CMK (cell line): ENCODE data around the gene PTPN20.
"Not testable (repeated sequence)": the region's sequence is repeated elsewhere in the genome, so short reads cannot be mapped to it uniquely, and the experiment has no call there.

Source experiments
- DNase-seq: peaks from one replicate; pipeline ENCODE4 v3.0.0-alpha.2; 2010; ENCODE audit warnings: low read depth

Gene PTPN20

DNA sequence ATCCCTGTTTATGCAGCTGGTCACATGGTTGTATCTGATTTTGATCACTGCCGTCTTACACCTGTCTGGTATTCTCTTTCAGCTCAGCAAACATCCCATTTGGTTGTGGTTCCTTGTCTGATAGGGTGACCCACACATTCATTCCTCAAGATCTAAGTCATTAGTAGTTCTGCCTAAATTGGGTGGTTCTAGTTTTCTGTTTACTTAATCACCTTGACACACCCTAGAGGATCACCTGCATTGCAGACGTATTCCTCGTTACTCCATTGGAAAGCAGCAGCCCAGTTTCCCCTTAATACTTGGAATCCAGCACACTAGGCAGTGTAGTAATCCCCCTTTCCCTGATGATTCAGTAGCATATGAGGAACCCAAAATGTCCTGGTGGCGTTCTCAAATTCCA, 41.3 kb downstream of the PTPN20 start:
- DNase-seq: not testable (repeated sequence)

DNA sequence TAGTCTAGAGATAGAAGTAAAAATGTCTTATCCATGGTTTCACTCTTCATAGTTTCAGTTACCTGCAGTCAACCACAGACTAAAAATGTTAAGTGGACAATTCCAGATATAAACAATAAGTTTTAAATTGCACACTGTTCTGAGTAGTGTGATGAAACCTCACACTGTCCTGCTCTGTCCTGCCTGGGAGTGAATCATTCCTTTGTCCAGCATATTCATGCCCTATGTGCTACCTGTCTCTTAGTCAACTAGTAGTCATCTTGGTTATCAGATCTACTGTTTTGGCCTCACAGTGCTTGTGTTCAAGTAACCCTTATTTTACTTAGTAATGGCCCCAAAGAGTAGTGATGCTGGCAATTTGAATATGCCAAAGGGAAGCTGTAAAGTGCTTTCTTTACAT, 49.5 kb downstream of the PTPN20 start:
- not testable (repeated sequence) for DNase-seq

DNA sequence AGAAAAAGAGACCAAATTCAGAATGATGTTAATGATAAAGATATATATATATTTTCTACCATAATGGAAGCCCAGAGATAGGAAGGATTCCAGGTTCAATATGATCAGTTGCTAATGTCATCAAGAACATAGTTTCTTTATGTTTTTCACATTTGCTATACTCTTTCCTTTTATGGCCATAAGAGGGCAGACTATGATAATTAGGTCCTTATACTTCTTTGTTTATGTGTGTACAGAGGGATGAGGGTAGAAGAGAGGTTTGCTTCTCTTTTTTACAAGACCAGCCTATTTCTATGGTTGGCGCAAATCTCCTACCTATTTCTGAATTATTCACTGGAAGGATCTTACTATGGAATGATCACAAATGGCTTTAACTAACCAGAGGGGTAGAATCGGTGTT, 52.1 kb downstream of the PTPN20 start:
- not testable (repeated sequence) for DNase-seq

DNA sequence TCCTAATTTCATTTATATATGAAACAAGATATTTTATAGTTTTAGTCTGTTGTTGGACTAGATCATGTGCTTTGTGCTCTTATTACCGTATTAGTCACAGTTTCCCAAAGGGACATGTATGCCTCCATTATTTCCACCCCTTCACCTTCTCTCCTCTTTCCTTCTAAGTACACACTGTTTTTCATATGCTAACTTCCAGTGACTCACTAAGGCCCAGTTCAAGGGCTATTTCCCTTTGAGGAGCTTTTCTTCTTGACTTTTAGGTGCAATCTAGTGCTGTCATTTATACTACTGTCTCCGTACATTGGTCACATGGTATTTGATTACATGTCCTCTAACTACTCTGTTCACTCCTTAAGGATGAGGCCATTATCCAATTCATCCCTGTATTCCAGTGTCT, 55.8 kb downstream of the PTPN20 start:
- not testable (repeated sequence) for DNase-seq

DNA sequence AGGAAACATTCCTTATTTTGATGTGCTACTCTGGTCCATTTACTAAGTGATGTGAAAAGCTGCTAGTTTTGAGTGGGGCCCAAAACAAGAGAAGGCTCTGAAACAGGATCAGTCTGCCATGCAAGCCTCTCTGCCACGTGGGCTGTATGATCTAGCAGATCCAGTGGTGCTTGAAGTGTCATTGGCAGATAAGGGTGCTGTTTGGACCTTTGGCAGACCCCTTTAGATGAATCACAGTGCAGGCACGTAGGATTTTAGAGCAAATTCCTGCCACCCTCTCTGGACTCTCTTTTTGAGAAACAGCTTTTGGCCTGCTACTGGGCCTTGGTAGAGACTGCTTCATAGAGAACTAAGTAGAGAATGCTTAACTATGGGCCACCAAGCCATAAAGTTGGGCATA, 69.0 kb downstream of the PTPN20 start:
- not testable (repeated sequence) for DNase-seq

DNA sequence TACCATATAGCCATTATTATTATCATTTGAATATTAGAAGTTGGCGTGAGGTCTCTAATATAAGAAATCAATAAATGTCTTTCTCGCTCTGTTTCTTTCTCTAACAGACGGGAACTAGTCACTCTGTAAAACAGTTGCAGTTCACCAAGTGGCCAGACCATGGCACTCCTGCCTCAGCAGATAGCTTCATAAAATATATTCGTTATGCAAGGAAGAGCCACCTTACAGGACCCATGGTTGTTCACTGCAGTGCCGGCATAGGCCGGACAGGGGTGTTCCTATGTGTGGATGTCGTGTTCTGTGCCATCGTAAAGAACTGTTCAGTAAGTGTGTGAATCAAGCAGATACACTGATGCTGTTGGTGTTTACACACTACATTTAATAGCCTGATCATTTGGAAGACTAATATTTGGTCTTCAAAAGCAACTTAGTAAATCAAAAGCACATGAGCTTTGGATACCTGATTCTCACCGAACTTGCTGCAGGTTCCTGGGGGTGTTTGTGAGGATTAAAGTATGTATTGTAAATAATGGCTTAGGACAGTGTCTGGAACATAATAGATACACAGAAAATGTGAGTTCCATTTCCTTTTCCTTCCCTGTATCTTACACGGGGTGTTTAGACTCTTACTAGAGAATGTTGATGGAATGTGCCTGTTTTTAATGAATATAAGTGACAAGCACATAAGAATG, 76.2 kb downstream of the PTPN20 start:
- DNase-seq: not testable (repeated sequence)

DNA sequence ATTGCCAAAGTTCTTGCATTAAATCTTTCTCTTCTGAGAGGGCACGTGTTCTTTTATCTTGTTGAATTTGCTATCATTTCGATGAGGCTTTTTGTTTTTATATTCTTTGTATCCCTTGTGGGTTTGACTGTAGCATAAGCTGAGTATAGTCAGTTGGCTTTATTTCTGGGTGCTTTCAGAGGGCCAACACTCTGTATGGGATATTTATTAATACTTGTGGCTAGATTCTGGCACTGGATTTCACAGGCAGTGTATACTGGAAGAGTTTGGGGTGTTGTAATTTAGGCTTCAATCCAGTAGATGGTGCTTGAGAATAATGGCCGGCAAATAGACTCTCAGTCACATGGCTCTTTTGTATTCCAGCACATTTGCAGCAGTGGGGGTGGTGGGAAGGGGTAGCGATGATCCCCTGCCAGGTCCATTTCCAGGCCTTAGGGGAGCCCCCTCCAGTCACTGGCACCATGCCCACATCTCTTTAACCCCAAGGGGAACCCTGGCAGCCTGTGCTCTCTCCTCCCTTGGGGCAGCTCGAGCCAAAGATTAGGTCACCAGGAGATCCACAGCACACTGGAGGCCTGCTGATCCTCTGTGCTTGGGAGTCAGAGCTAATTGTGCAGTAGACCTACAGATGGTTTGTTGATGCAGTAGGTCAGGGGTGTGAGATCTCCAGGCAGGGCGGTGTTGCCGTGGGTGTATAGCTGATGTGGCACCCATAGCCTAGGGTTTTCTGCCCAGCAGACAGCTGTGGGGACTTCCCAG, 81.8 kb downstream of the PTPN20 start:
- no peak for DNase-seq

DNA sequence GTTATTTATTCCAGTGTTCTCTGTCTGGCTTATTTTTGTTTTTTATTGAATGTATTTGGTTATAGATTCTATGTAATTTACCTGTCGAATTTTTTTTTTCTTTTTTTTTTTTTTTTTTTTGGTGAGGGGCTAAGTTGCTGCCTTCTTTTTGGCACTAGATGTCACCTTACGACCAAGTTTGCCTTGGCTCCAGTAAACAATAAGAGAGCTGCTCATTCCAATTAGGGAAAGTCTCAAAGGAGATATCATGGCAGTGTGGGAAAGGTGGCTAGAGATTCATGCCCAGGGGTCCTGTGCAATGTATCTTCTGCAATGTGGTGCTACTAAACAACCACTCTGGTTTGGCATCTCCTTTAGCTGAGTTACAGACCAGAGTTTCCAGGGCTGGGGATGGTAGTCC, 84.0 kb downstream of the PTPN20 start:
- DNase-seq: no peak

DNA sequence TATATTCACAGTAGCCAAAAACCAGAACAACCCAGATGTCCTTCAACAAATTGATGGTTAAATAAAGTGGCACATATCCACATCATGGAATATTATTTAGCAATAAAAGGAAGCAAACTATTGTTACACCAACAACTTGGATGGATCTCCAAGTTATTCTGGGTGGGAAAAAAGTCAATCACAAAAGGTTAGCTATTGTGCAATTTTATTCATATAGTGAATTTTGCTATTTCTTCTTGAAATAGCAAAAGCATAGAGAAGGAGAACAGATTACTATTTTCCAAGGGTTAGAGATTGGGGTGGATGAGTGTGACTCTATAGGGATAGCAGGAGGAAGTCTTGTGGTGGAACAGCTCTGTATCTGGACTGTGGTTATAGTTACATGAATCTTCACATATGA, 87.0 kb downstream of the PTPN20 start:
- DNase-seq: no peak

DNA sequence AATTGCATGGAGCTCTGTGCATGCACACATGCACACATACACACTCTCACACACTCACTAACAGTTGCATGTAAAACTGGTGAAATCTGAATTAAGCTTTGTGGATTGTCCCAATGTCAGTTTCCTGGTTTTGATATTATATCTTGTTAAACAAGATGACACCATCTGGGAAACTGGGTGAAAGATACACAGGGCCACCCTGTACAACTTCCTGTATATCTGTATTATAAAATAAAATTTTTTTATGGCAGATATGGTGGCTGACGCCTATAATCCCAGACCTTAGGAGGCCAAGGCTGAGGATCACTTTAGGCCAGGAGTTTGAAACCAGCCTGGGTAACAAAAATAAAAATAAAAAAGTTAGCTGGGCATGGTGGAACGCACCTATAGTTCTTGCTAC, 87.4 kb downstream of the PTPN20 start:
- DNase-seq: no peak

DNA sequence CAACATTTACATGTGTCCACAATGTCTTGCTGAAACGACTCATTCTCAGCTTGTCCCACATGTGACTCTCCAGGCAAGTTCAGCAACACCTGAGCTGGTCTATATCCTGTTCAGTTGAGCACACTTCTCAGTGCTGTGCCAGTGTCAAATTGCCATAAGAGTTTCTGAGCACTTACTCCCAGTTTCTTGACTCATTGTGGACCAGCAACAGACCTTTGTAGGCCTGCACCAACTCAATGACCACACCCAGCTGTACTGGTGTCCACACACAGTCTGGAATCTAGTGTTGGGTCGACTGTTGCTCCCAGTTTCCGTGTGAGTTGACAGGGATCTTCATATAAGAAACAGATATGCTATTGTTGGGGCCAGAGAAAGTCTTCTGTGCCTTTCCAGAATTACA, 88.0 kb downstream of the PTPN20 start:
- DNase-seq: no peak

DNA sequence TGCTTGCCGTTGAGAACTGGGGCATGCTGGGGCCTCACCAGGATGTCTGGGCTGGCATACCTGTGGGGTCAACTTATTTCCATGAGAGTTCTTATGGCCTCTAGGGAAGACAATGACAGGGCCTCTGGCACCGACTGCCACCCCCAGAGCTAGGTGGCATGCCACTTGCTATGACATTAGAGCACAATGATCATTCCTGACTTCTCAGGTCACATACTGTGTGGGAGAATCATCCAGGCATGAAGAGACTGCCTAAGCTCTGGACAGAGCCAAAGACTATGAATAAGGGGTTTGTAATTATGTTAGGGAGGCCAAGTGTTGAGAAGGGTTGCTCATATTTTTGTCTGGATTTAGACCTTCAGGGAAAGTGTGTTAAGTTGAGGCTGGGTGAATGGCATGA, 97.5 kb downstream of the PTPN20 start:
- DNase-seq: no peak

DNA sequence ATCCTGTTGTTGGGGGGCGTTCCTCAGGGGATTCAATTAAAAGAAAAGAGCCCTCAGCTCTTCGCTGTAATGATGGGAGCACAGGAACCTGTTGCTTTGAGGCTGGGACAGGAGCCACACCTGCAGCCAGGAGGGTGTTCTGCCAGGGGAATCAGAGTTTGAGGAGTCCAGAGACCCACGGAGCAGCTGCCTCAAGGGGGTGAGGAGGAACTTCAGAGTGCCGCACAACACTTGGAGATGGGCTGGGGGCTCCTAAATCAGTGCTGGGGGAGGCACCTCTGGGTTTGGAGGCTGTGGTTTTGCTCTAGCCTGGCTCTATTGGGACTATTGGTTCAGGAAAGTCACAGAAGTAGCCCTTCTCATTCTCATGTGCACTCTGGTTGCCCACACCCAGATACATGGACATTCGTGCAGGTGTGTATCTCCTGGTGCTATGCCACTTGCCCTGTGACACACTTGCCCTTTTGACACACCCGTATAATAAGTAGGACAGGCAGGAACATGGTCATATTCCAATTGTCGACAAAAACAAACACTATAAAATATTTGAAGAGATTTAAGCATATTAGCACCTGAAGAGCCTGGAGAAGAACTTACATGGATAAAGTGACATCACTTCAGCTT, 98.1 kb downstream of the PTPN20 start:
- DNase-seq: no peak

DNA sequence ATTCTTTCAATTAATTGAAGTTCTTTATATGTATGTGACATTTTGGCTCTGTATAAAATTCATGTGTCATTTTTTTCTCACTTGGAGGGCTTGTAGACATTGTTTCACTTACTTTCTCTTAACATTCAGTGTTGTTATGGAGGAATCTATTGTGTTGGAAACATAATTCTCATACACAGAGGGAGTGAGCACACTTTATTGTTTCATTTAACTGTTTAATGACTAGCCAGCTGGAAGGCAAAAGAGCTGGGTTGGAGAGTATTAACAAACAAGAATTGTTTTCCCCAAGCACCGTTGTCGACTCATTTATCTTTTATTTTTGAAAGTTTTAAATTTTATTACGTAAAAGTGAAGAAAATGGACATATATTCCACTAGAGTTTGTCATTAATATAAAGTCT, 98.8 kb downstream of the PTPN20 start:
- DNase-seq: no peak

DNA sequence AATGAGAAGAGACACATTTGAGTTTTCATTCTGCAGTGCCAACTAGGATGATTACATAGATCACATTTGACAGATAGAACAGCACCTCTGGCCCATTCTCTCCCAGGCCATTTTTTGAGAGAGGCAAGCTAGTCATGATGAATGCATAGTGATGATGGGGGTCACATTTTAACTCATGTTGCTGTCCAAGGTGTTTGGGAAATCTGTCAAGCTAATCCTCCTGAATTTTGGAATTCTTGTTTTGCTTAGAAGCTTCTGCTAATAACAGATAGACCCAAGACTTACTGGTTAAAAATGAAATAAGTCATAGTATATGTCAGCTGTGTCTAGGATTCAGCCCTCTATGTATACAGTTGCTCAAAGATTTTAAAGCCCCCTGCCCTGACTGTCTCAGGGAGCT, 101.0 kb downstream of the PTPN20 start:
- no peak for DNase-seq

DNA sequence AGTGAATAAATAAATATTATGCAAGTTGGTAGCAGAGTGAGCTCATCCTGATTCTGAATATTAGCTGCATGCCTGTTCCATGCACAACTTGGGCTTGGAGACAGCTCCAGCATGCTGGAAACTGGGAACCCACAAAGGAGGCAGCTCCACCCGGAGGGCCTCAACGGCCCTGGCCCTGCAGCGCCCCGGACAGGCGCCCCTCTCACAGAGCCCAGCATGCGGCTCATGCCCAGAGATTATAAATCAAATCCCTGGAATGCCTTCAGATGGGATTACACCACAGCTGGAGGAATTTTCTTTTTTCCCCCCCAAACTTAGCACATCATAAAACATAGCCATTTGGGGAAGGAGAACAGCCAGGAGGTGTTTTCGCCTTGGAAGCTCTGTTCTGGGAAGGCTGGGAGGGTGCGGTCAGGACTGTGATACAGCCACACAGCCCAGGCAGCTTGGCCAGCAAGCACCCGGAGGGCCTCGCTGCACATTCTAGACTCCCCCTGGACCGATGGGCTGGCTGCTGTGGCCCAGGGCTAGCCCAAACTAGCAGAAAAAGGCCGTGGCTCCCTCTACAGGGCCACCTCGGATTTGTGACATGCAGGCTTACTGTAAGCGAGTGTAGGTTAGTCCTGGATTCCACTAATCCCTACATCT, 102.4 kb downstream of the PTPN20 start:
- DNase-seq: no peak

DNA sequence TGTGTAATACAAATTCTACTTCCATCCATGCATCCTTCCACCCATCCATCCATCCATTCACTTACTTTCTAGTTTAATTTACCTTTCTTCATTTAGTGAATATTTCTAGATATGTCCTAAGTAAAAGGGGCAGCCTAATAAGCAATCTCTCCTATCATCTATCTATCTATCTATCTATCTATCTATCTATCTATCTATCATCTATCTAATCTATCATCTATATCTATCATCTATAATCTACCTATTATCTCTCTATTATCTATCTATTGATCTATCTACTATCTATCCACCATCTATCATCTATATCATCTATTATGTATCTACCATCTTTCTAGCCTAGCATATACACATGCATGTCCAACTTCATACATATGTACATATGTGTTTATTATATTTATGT, 104.2 kb downstream of the PTPN20 start:
- DNase-seq: no peak

DNA sequence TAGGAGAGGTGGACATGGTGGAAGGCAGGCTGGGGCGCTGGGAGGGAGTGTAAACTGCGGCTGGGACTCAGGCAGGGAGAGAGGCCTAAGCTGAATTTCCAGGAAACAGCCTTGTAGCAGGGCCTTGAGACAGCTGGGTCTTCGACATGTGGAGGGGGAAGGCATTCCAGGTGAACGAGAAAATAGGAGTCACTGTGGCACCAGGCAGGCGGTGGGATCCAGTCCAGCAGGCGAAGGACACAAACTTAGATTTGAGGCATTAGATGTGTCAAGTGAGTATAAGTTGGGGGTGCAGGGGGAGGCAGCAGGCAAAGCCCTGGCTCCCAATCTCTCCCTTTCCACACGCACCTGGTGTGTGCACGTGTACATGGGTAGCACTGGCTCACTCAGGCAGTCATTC, 105.3 kb downstream of the PTPN20 start:
- DNase-seq: no peak

DNA sequence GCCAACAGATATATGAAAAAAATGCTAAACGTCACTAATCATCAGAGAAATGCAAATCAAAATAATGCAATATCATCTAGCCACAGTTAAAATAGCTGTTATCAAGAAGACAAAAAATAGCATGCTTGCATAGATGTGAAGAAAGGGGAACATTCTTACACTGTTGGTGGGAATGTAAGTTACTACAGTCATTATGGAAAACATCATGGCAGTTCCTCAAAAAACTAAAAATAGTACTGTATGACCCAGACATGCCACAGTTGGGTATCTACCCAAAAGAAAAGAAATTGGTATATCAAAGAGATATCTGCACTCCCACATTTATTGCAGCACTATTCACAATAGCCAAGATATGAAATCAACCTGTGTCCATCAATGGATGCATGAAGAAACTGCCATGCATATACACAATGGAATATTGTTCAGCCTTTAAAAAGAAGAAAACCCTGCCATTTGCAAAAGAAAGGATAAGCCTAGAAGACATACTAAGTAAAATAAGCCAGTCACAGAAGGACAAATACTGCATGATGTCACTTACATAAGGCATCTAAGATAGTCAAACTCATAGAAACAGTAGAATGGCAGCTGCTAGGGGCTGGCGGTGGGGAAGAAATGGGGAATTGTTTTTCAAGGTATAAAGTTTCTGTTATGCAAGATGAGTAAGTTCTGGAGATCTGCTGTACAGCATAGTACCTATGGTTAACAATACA, 107.0 kb downstream of the PTPN20 start:
- no peak for DNase-seq

DNA sequence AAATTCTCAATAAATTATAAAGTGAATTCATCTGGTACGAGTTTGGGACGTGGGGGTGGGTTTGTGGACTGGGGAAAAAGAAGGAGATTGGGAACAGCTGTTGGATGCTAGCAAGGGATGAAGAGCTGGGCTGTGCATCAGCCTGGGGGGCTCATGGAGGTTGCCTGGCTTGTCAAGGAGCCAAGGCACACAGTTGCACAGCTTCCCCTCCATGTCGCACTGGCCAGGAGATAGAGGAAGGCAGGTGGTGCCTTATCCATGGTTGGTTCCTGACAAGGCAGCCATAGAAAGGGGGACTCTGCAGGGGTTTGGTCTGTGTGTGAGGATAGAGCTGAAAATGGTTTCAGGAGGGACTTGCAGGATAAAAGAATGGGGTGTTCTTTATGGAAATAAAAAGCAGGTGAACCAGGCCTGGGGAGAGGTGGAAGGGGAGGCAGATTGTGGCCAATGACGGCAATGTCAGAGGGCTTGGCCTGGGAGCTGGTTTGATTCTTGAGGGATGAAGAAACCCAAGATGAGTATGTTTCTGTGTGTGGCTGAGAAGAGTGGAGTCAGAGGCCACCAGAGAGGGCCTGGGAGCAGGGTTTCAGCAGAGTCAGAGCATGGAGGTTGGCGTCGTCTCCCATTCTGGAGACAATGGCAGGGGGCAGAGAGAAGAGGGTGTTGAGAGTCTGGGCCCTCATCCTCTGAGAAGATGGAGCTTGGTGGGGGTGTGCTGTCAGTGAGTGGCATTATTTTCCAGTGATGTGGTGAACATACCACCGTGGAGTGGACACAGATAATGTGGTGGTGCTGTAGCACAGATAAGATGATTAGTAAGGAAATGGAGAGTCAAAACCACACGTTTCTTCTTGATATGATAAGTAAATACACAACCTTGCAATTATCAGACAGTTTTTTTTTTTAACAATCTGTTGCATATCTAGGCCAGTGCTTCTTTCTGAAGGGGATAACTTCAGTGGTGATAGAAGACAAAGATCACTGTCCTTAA, 108.2 kb downstream of the PTPN20 start:
- no peak for DNase-seq

DNA sequence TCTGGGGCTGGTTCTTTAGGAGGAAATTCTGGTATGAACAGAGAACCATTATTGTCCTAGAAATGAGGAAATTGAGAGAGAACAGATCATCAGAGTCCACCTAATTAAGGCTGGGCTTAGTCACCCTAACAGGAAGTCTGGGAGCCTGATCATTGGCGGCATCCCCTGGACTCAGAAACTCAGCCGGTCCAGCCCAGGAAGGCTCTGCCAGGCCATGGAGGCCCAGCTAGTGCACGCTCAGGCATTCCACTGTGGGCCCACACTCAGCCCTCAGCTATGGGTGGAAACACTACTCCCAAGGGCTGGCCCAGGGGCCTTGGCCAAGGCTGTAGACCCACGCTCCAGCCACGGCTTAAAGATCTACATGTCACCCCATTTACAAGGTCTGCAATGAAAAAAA, 109.2 kb downstream of the PTPN20 start:
- DNase-seq: no peak
